ENCODE results near the gene RPUSD1. TPM values are rescaled to one million over a fixed set of nuclear protein-coding genes. Genes with fewer than 3 reads are reported as not detected.

RPUSD1 gene
- total and polyA plus RNA-seq, 2 of the 13 experiments (the other 11 are each of a cell fraction or from before 2014, with no cell fraction given): 13.1 to 26.2 TPM

DNA sequence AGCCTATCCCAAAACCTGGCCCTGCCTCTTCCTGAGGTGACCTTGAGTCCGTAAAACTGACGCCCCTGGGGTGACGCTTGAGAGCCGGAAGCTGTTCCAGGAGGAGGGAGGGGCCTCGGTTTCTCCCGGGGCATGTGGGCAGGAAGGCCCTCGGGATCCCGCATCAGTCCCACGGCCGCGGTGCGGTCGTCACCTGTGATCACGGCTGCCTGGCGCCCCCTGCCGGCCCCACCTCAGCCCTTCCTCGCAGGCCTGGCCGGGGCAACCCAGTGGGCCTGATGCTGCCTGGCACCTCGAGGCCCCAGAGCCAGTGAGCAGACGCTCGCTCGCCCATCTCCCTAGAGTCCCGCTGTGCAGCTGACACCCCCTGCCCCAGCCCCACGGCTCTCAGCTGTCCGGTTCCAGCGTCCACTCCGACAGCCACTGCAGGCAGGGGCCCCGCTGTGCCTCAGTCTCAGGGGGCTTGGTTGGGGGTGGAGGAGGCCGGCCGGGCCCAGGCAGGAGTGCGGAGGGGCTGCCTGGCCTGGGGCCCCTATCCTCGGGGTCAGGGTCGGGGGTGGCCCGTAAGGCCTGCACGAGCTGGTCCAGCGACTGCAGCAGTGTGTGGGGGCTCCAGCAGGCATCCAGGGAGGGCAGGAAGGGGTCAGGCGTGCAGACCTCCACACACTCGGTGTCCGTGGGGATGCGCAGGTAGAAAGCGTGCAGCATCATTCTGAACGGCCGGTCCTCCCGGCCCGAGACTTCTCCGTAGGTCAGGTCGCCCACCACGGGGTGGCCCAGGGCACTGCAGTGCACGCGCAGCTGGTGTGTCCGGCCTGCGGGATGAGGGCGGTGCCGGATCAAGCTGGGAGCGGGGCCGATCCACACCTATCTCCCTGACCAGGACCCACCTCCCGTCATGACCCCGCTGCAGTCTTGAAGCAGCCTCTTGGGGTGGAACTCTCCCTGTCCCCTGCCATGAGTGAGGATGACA is 2.3 kb downstream of the RPUSD1 start:
- intact Hi-C loops (cut with micrococcal nuclease; ENCODE audit: unreplicated experiment) (loop anchor here (1.0 kb wide), 1 partner anchor 40 kb away; no protein-coding TSS in a partner anchor), in situ Hi-C loops (cut with HindIII; ENCODE audit: extremely low pct_ligation_motif_present, low pct_unique_long_range_greater_than_20kb) (loop anchor here (5.0 kb wide), 2 partner anchors 44 to 74 kb away; partner anchors contain the start of gene CIAO3)
- Histone ChIP-seq H3K4me2 (ENCODE audit: low read depth, low read length) (no peak overlapping the region), H3K4me1 (ENCODE audit: insufficient read depth, low read length) (peaks cover 15% of the 10 kb centered on the region), H3K79me2 (ENCODE audit: insufficient read depth, low read length) (peaks cover 3% of the 10 kb centered on the region), H3K9ac (ENCODE audit: insufficient read depth, low read depth, low read length) (no peak overlapping the region), H3K27ac (ENCODE audit: extremely low read length, insufficient read depth, low read length) (no peak overlapping the region), H2AFZ (ENCODE audit: low read length) (no peak overlapping the region), H4K20me1 (ENCODE audit: insufficient read depth, low read length) (no peaks in the 10 kb centered on the region), H3K27me3 (ENCODE audit: control insufficient read depth in 1 of 2, insufficient read depth in 2 of 2, low read length in 2 of 2) (peaks cover 9 to 24% of the 10 kb centered on the region in 2 experiments; a peak in 4 of 5 replicates), H3K9me3 (ENCODE audit: low read length) (no peaks in the 10 kb centered on the region), H3K36me3 (replicated peaks in 1 of 2; ENCODE audit: control insufficient read depth in 1 of 2, insufficient read depth in 2 of 2, low read length in 2 of 2) (peaks cover under 1 to 10% of the 10 kb centered on the region in 2 experiments; a peak in 2 of 5 replicates), H3K4me3 (replicated peaks in 1 of 3; ENCODE audit: insufficient read depth in 1 of 3, low read depth in 2 of 3, low read length in 3 of 3) (no peak overlapping the region)
- FAIRE-seq (no peak), DNase-seq (ENCODE audit: low spot score) (peak; percentile 31), ATAC-seq (peak; percentile 48)
- 93% methylated on average over 8 of the region's 58 CpGs for WGBS (ENCODE audit: low lambda C conversion rate)
- no TSS peak for BruUV-seq (replicated peaks)
- CTCF ChIA-PET (ENCODE audit: low intra/inter-chr PET ratio, low total read pairs): interaction anchor here (1.2 to 2.2 kb wide), 3 partner anchors 40 to 75 kb away, joined by 4 to 16 read pairs (median 13); no protein-coding TSS in a partner anchor
- POLR2A ChIA-PET: interaction anchor here (2.0 kb wide), 1 partner anchor 73 kb away, joined by 5 read pairs; no protein-coding TSS in a partner anchor
- peak; percentile 55; the same call in 1 of the 2 replicates for TF ChIP-seq GABPB1 (CRISPR knock-in tag; IDR thresholded peaks at IDR 0.05)
- no peak for TF ChIP-seq ZC3H4 (CRISPR knock-in tag; IDR thresholded peaks at IDR 0.05; ENCODE audit: borderline replicate concordance)
- peak; percentile 50; the same call in 1 of the 2 replicates for TF ChIP-seq RBFOX2 (IDR thresholded peaks at IDR 0.05; ENCODE audit: low read depth, low read length)
- peak; percentile 91 for TF ChIP-seq STAG1 (CRISPR knock-in tag; IDR thresholded peaks at IDR 0.05)
- TF ChIP-seq PTBP1 (IDR thresholded peaks at IDR 0.05; ENCODE audit: low read depth, low read length, poor library complexity, severe bottlenecking): no peak
- no peak for TF ChIP-seq ZNF317 (CRISPR knock-in tag; IDR thresholded peaks at IDR 0.05)
- TF ChIP-seq ZC3H13 (CRISPR knock-in tag; IDR thresholded peaks at IDR 0.05): peak; percentile 45; the same call in 1 of the 2 replicates
- peak; percentile 75; the same call in 1 of the 2 replicates for TF ChIP-seq KDM2A (CRISPR knock-in tag; IDR thresholded peaks at IDR 0.05; ENCODE audit: borderline replicate concordance, low read depth)
- TF ChIP-seq, protein P1, sequence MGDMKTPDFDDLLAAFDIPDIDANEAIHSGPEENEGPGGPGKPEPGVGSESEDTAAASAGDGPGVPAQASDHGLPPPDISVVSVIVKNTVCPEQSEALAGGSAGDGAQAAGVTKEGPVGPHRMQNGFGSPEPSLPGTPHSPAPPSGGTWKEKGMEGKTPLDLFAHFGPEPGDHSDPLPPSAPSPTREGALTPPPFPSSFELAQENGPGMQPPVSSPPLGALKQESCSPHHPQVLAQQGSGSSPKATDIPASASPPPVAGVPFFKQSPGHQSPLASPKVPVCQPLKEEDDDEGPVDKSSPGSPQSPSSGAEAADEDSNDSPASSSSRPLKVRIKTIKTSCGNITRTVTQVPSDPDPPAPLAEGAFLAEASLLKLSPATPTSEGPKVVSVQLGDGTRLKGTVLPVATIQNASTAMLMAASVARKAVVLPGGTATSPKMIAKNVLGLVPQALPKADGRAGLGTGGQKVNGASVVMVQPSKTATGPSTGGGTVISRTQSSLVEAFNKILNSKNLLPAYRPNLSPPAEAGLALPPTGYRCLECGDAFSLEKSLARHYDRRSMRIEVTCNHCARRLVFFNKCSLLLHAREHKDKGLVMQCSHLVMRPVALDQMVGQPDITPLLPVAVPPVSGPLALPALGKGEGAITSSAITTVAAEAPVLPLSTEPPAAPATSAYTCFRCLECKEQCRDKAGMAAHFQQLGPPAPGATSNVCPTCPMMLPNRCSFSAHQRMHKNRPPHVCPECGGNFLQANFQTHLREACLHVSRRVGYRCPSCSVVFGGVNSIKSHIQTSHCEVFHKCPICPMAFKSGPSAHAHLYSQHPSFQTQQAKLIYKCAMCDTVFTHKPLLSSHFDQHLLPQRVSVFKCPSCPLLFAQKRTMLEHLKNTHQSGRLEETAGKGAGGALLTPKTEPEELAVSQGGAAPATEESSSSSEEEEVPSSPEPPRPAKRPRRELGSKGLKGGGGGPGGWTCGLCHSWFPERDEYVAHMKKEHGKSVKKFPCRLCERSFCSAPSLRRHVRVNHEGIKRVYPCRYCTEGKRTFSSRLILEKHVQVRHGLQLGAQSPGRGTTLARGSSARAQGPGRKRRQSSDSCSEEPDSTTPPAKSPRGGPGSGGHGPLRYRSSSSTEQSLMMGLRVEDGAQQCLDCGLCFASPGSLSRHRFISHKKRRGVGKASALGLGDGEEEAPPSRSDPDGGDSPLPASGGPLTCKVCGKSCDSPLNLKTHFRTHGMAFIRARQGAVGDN (CRISPR knock-in tag; IDR thresholded peaks at IDR 0.05): peak; percentile 59
- peak; percentile 83; the same call in 1 of the 2 replicates for TF ChIP-seq KDM3A (CRISPR knock-in tag; IDR thresholded peaks at IDR 0.05; ENCODE audit: low read depth)
- TF ChIP-seq SMC3 (IDR thresholded peaks at IDR 0.05; ENCODE audit: low read length): peak; percentile 36; the same call in 1 of the 2 replicates
- no peak for TF ChIP-seq ZNF784 (CRISPR knock-in tag; IDR thresholded peaks at IDR 0.05; ENCODE audit: borderline replicate concordance)
- no peak for TF ChIP-seq ZNF703 (CRISPR knock-in tag; IDR thresholded peaks at IDR 0.05; ENCODE audit: borderline replicate concordance)
- no peak for TF ChIP-seq PLRG1 (conservative IDR thresholded peaks at IDR 0.05)
- TF ChIP-seq, protein P2, sequence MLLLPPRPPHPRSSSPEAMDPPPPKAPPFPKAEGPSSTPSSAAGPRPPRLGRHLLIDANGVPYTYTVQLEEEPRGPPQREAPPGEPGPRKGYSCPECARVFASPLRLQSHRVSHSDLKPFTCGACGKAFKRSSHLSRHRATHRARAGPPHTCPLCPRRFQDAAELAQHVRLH (CRISPR knock-in tag; IDR thresholded peaks at IDR 0.05; ENCODE audit: borderline replicate concordance, low read depth): 0 out of 2 replicates have a peak, but pooled peaks have one; percentile 63
- peak; percentile 93 for TF ChIP-seq RAD21 (CRISPR knock-in tag; IDR thresholded peaks at IDR 0.05)
- TF ChIP-seq, protein P3, sequence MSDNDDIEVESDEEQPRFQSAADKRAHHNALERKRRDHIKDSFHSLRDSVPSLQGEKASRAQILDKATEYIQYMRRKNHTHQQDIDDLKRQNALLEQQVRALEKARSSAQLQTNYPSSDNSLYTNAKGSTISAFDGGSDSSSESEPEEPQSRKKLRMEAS (IDR thresholded peaks at IDR 0.05): peak; percentile 16; the same call in 1 of the 2 replicates
